GM19397 (cell line): Measurements from ENCODE around the gene PLCG1.

Experiments
- ATAC-seq: cut with Tn5 transposase; IDR thresholded peaks from one replicate; pipeline ENCODE4 v1.9.1; 2021; ENCODE audit warnings: mild to moderate bottlenecking, moderate library complexity; ENCODE audit not compliant: unreplicated experiment

PLCG1 gene

DNA sequence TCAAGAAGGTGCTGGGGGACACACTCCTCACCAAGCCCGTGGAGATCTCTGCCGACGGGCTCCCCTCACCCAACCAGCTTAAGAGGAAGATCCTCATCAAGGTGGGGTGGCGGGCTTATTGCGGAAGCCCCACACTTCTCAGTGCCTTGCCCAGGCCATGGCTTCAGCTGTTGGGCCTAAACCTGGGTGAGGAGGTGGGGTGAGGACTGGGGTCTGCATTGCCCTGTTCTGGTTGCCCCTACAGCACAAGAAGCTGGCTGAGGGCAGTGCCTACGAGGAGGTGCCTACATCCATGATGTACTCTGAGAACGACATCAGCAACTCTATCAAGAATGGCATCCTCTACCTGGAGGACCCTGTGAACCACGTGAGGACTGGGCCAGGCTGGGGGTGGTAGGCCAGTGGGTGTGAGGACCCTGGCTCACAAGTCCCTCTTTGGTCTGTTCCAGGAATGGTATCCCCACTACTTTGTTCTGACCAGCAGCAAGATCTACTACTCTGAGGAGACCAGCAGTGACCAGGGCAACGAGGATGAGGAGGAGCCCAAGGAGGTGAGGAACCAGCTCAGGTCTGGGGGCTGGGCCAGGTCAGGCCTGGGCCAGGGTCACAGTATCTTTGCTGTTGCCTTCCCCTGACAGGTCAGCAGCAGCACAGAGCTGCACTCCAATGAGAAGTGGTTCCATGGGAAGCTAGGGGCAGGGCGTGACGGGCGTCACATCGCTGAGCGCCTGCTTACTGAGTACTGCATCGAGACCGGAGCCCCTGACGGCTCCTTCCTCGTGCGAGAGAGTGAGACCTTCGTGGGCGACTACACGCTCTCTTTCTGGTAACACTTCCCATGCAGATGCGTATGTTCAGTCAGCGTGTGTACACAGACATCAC, 27.9 kb downstream of the PLCG1 start:
- no peak for ATAC-seq

- ATAC-seq = no peak
These were observed 29.1 kb downstream of the PLCG1 start for GRCh38 chr20:41166201-41167117.

GRCh38 chr20:41167118-41167470, 29.8 kb downstream of the PLCG1 start:
- no peak for ATAC-seq

- ATAC-seq = no peak
These were observed 30.3 kb downstream of the PLCG1 start for GRCh38 chr20:41167481-41168253.

DNA sequence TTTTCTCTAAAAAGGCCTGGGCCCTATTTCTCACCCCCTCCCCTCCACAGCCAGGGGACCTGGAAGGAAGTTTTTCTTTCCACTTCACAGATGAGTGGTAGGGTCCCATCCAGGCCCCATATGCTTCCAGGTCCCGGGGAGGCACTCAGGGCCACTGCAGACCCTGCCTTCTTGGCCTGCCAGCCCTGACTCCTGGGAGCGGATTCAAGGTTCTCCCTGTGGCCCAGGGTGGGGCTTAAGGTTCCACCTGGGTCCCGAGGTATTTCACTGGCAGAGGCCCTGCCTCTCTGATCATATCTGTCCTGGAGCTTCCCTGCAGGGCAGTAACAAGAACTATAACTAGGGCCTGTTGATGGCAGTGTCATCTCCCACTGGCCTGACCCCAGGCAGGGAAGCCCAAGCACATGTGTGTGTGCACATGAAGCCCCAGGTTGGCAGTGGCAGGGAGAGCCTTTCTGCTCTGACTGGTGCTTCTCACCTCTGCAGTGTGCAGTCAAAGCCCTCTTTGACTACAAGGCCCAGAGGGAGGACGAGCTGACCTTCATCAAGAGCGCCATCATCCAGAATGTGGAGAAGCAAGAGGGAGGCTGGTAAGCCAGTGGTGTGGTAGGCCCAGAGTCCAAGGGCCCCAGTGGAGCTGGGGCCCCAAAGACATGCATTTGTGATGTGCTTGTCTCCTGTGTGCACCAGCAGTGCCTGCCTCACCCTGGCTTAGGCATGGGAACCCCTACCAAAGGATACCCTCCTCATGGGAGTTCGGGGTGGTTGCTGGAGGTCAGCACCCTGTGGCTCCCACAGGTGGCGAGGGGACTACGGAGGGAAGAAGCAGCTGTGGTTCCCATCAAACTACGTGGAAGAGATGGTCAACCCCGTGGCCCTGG, 31.2 kb downstream of the PLCG1 start:
- no peak for ATAC-seq

- no peak for ATAC-seq
These were observed 31.9 kb downstream of the PLCG1 start for GRCh38 chr20:41169162-41169690.

- ATAC-seq = no peak
These were observed 32.5 kb downstream of the PLCG1 start for GRCh38 chr20:41169791-41170351.

- ATAC-seq = no peak
These were observed 33.2 kb downstream of the PLCG1 start for GRCh38 chr20:41170386-41171105.

GRCh38 chr20:41171736-41172295, 34.5 kb downstream of the PLCG1 start:
- no peak for ATAC-seq

DNA sequence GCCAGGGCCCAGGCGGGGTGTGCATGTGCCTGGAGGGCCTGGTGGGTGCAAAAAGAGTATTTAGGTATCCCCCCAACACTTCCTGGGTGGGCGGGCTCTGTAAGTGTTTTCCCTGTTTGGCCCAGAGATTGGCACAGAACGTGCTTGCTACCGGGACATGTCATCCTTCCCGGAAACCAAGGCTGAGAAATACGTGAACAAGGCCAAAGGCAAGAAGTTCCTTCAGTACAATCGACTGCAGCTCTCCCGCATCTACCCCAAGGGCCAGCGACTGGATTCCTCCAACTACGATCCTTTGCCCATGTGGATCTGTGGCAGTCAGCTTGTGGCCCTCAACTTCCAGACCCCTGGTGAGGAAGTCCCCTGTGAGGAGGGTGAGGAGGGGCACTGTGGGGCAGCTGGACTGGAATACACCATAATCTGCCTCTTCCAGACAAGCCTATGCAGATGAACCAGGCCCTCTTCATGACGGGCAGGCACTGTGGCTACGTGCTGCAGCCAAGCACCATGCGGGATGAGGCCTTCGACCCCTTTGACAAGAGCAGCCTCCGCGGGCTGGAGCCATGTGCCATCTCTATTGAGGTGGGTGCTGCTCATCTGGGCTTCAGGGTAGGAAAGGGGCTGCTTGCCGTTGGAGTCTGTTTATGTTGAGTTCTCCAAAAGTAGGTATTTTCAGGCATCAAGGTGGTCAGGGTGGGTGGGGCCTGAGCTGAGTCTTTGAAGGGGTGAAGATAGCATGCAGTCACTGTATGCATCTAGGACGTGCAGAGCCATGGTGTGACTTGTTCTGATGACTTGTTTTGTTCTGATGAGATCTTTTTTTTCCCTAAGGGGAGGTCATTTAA, 35.2 kb downstream of the PLCG1 start:
- ATAC-seq = no peak

DNA sequence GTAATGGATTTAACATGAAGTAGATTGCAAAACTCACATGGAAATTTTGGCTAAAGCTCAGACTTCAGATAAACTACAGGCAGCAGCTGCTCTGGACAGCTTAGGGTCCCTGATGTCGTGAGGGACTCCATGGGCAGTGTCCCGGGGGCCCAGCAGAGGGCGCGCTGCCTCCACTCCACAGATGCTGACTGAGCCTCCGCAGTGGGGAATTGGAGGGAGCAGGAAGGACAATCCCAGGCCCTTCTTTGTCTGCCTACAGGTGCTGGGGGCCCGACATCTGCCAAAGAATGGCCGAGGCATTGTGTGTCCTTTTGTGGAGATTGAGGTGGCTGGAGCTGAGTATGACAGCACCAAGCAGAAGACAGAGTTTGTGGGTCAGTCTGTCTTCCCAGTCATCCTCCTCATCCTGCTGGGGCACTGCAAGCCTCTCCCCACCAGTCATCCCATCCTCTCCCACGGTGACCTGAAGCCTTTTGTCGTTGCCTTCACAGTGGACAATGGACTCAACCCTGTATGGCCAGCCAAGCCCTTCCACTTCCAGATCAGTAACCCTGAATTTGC, 35.9 kb downstream of the PLCG1 start:
- ATAC-seq = no peak

GRCh38 chr20:41173791-41174341, 36.5 kb downstream of the PLCG1 start:
- ATAC-seq = no peak

- no peak for ATAC-seq
These were observed 37.0 kb downstream of the PLCG1 start for GRCh38 chr20:41174373-41174772.

DNA sequence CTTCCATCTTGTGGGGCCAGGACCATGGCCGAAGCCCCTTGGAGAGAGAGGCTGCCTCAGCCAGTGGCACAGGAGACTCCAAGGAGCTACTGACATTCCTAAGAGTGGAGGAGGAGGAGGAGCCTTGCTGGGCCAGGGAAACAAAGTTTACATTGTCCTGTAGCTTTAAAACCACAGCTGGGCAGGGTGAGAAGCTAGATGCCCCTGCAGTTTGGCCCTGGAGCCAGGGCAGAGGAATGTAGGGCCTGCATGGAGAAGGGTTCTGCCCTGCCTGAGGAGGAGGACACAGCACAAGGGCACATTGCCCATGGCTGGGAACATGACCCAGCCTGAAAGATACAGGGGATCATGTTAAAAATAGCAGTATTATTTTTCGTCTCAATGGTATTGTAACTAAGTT, 37.4 kb downstream of the PLCG1 start:
- no peak for ATAC-seq

DNA sequence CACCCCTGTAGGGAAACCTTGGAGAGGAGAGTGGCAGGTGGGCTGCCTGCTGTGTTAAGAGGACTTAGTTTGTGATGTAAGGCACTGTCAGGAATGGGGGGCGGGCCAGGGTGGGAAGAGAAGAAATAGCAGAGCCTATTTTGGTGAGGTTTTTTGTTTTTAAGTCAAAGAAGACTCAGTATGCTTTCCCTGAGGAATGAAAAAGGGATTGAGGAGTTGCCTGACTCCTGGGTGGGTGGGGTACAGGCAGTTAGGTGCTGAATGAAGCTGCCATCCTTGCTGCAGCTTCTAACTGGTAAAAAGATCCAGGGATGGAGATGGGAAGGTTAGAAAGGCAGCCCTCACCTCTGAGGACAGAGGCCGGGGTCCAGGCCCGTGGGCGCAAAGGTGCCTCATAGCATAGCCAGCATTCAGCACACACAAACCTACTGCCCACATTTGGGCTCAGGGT, 37.9 kb downstream of the PLCG1 start:
- ATAC-seq = no peak

GRCh38 chr20:41175727-41176330, 38.5 kb downstream of the PLCG1 start:
- ATAC-seq = no peak
